Lower leg skin (tissue), 3 donors: ENCODE measurements around the gene BICRA.

Experiments used
- CTCF ChIP-seq, 3 donors: fragments of 450-650 bp; IDR thresholded peaks; one replicate each; pipeline ENCODE4 v1.5.1; 2016; ENCODE audit warnings: antibody characterized with exemption in 3 of 3, mild to moderate bottlenecking in 3 of 3, moderate library complexity in 2 of 3
- POLR2A ChIP-seq, 2 donors: fragments of 450-650 bp; IDR thresholded peaks; one replicate each; pipeline ENCODE4 v1.6.1; 2016 to 2017; ENCODE audit warnings: antibody characterized with exemption in 2 of 2, mild to moderate bottlenecking in 1 of 2, moderate library complexity in 1 of 2

DNA sequence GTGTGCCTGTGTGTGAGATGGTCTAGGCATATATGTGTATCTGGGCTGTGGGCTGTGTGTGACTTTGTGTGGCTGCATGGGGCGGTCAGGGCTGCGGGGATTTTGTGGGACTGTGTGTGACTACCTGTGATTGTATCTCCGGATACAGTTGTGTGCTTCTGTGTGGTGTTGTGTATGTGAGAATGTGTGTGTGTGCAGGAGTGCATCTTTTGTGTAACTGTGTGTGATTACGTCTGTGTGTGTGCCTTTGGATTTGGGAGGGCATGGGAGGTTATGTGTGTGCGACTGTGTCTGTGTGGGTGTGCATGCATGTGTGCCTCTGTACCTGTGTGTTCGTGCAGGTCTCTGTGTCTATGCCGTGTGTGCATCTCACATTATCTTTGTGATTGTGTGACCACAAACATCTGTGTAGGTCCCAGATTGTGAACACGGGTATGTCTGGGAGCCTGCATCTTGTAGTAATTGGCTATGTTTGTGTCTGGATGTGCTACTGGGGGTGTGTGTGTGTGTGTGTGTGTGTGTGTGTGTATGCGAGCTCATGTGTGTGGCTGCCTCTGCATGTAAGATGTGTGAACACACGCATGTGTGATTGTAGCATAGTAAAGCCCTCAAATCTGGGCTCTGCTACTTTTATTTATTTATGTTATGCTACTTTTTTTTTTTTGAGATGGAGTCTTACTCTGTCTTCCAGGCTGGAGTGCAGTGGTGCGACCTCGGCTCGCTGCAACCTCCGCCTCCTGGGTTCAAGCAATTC lies 111.9 kb downstream of the BICRA start:
- TF ChIP-seq CTCF (IDR thresholded peaks at IDR 0.05) = no peak
- no peak for TF ChIP-seq POLR2A (IDR thresholded peaks at IDR 0.05)
